ENCODE measurements around the gene FKBP10.

Gene FKBP10

DNA sequence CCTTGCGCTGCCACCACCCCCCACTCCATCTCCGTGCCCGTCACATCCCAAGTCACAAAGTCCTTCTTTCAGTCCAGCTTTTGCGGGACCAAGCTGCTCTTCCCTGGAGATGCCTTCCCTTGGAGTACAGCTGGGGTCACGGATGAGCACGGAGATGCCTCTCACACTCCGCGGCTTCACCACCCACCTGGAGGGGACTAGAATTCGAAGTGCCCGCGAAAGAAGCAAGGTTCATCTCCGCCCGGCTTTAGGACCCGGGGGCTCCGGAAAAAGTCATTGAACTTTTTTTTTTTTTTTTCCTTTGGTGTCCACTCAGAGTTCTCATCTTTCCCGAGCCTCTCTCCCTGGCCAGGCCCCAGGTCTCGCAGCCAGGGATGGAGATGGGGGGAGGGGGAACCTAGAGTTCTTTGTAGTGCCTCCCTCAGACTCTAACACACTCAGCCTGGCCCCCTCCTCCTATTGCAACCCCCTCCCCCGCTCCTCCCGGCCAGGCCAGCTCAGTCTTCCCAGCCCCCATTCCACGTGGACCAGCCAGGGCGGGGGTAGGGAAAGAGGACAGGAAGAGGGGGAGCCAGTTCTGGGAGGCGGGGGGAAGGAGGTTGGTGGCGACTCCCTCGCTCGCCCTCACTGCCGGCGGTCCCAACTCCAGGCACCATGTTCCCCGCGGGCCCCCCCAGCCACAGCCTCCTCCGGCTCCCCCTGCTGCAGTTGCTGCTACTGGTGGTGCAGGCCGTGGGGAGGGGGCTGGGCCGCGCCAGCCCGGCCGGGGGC, at the start of gene FKBP10:
FKBP10 (plus strand) TSS at position 624 of the 771 bp plus-strand sequence; CDS start at position 655, 31 bp downstream.
- Mint-ChIP-seq H3K27ac (ENCODE audit: low read depth) (peak within 1 kb of the TSS; percentile 36), H3K9me3 (no peaks in the 10 kb centered on the region), H3K27me3 (no peaks in the 10 kb centered on the region), H3K4me1 (peaks cover 29% of the 10 kb centered on the region), H3K4me3 (peak within 1 kb of the TSS; percentile 98), H3K36me3 (ENCODE audit: insufficient read depth) (peaks cover 8% of the 10 kb centered on the region)
- ATAC-seq (replicated peaks; ENCODE audit: extremely low read depth, poor library complexity, severe bottlenecking) = peak; percentile 22
- peak; percentile 23 to 26 for DNase-seq (ENCODE audit: low spot score in 2 of 2)

DNA sequence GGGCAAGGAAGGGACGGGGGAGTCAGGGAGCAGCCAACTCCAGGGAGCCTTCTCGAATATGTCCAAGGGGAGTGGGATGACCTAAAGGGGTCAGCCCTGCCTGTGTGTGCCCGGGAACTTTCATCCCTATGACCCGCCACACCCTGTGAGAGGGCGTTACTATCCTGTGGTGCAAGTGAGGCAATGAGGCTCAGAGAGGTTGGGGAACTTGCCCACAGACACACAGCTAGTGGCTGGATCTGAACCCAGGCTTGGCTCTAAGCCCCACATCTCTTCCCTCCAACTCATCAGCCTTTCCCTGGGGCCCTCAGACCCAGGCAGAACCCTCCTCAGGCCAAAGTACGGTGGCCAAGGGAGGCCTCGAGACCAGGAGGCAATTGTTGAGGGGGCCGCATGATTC, 49.5 kb upstream of the FKBP10 start:
- Mint-ChIP-seq H3K9me3 (no peaks in the 10 kb centered on the region), H3K4me3 (no peak overlapping the region), H3K27ac (ENCODE audit: low read depth) (no peak overlapping the region), H3K4me1 (no peaks in the 10 kb centered on the region), H3K36me3 (ENCODE audit: insufficient read depth) (peaks cover 5% of the 10 kb centered on the region), H3K27me3 (peaks cover 12% of the 10 kb centered on the region)
- ATAC-seq (replicated peaks; ENCODE audit: extremely low read depth, poor library complexity, severe bottlenecking) = no peak
- DNase-seq (ENCODE audit: low spot score in 2 of 2) = no peak

DNA sequence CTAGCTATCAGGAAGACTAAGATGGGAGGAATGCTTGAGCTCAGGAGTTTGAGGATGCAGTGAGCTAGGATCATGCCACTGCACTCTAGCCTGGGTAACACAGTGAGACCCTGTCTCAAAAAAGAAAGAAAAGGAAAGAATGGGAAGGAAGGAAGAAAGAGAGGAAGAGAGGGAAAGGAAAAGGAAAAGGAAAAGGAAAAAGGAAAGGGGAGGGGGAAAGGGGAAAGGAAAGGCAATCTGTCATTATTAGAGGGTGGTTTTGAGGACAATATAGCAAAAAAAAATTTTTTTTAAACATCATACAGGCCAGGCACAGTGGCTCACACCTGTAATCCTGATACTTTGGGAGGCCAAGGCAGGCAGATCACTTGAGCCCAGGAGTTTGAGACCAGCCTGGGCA, 46.7 kb upstream of the FKBP10 start:
- ATAC-seq (replicated peaks; ENCODE audit: extremely low read depth, poor library complexity, severe bottlenecking) (no peak), DNase-seq (ENCODE audit: low spot score in 2 of 2) (no peak)
- H3K9me3 Mint-ChIP-seq = no peaks in the 10 kb centered on the region
- H3K27ac Mint-ChIP-seq (ENCODE audit: low read depth) = no peak overlapping the region
- H3K36me3 Mint-ChIP-seq (ENCODE audit: insufficient read depth) = peaks cover 6% of the 10 kb centered on the region
- no peaks in the 10 kb centered on the region for H3K4me1 Mint-ChIP-seq
- no peak overlapping the region for H3K4me3 Mint-ChIP-seq
- peaks cover 12% of the 10 kb centered on the region for H3K27me3 Mint-ChIP-seq

DNA sequence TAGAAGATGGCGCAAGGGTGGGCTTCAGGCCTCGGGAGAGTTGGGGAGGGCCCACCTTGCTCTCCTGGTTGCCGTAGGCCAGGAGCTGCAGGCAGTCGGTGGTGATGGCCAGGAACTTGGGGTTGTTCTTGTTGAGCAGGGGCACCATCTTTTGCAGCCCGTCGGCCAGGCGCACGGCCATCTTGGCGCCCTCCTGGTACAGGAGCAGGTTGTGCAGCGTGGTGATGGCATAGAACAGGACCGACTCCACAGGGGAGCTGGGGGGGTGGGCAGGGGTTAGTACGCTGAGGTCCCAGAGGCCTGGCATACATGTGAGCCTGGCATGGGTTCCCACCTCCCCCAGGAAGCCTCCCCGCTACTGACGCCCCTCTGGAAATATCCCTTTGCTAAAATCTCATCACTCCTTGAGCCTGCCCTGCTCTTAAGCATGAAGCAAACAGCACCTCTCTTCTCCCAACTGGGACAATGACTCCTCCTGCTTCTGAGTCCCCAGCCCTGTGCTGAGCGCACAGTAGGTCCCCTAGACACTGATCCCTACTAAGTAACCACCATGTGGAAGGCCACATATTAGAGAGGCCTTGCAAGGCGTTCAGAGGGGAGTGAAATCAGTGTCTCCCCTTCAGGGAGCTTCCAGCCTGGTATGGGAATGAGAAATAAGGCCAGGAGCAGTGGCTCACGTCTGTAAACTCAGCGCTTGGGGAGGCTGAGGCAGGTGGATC, 45.3 kb upstream of the FKBP10 start:
- ATAC-seq (replicated peaks; ENCODE audit: extremely low read depth, poor library complexity, severe bottlenecking) (no peak), DNase-seq (ENCODE audit: low spot score in 2 of 2) (no peak)
- peaks cover 6% of the 10 kb centered on the region for H3K36me3 Mint-ChIP-seq (ENCODE audit: insufficient read depth)
- no peak overlapping the region for H3K4me3 Mint-ChIP-seq
- H3K27ac Mint-ChIP-seq (ENCODE audit: low read depth) = no peak overlapping the region
- no peaks in the 10 kb centered on the region for H3K4me1 Mint-ChIP-seq
- peaks cover 12% of the 10 kb centered on the region for H3K27me3 Mint-ChIP-seq
- H3K9me3 Mint-ChIP-seq = no peaks in the 10 kb centered on the region

- ATAC-seq (replicated peaks; ENCODE audit: extremely low read depth, poor library complexity, severe bottlenecking) (no peak), DNase-seq (ENCODE audit: low spot score in 2 of 2) (no peak)
- Mint-ChIP-seq H3K36me3 (ENCODE audit: insufficient read depth) (peaks cover 6% of the 10 kb centered on the region), H3K4me3 (no peak overlapping the region), H3K9me3 (no peaks in the 10 kb centered on the region), H3K4me1 (no peaks in the 10 kb centered on the region), H3K27me3 (peaks cover under 1% of the 10 kb centered on the region), H3K27ac (ENCODE audit: low read depth) (no peak overlapping the region)
Observed at GRCh38 chr17:41768682-41769288, 44.0 kb upstream of the FKBP10 start.

DNA sequence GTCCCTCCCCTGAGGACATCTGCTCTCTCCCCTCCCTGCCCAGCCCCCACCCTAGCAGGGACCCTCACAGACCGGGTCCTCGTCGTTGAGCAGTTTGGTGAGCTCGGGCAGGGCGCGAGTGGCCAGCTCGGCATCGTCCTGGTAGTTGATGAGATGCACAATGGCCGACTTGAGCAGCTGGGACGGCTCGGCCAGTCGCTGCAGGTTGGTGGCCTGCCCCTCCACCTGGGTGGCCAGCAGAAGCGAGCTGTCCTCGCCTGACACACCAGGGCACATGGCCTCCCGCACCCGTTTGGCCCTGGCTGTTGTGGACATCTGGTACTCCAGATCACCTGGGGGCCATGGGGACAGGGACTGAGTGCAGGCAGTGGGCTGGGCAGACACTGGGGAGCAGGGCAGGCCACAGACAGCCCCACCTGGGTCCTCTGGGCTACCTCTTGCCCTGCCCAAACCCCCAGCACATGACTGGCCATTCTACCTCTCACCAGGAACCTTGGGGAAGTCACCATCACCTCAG, 43.4 kb upstream of the FKBP10 start:
- H3K4me1 Mint-ChIP-seq = no peaks in the 10 kb centered on the region
- no peaks in the 10 kb centered on the region for H3K9me3 Mint-ChIP-seq
- DNase-seq (ENCODE audit: low spot score in 2 of 2) (no peak), ATAC-seq (replicated peaks; ENCODE audit: extremely low read depth, poor library complexity, severe bottlenecking) (no peak)
- H3K4me3 Mint-ChIP-seq = no peak overlapping the region
- H3K36me3 Mint-ChIP-seq (ENCODE audit: insufficient read depth) = peaks cover 6% of the 10 kb centered on the region
- H3K27ac Mint-ChIP-seq (ENCODE audit: low read depth) = no peak overlapping the region
- H3K27me3 Mint-ChIP-seq = no peaks in the 10 kb centered on the region

- Mint-ChIP-seq H3K9me3 (no peaks in the 10 kb centered on the region), H3K36me3 (ENCODE audit: insufficient read depth) (peaks cover 6% of the 10 kb centered on the region), H3K27me3 (no peaks in the 10 kb centered on the region), H3K4me3 (no peak overlapping the region), H3K4me1 (no peaks in the 10 kb centered on the region), H3K27ac (ENCODE audit: low read depth) (no peak overlapping the region)
- ATAC-seq (replicated peaks; ENCODE audit: extremely low read depth, poor library complexity, severe bottlenecking) (no peak), DNase-seq (ENCODE audit: low spot score in 2 of 2) (no peak)
Observed at GRCh38 chr17:41769985-41770384, 42.8 kb upstream of the FKBP10 start.

- Mint-ChIP-seq H3K36me3 (ENCODE audit: insufficient read depth) (peaks cover 6% of the 10 kb centered on the region), H3K27me3 (peaks cover 12% of the 10 kb centered on the region), H3K27ac (ENCODE audit: low read depth) (no peak overlapping the region), H3K4me1 (no peaks in the 10 kb centered on the region), H3K9me3 (no peaks in the 10 kb centered on the region), H3K4me3 (no peak overlapping the region)
- ATAC-seq (replicated peaks; ENCODE audit: extremely low read depth, poor library complexity, severe bottlenecking) (no peak), DNase-seq (ENCODE audit: low spot score in 2 of 2) (no peak)
Observed at GRCh38 chr17:41771389-41772206, 41.2 kb upstream of the FKBP10 start.

DNA sequence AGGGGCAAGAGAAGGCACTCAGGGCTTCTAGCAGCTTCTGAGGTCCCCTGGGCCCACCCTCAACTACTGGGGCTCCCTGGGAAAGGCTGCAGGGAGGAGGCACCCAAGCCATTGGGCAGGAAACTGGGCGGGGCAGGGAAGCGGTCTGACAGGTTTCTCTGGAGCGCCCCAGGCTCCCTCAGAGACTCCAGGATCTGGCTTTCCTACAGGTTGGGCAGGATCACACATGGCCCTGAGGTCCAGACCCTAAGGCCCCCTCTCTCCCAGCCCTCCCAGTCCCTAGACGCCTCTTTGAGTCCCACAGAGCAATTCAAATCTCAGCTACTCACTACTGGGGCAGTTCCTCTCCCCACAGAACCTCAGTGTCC, 40.6 kb upstream of the FKBP10 start:
- Mint-ChIP-seq H3K4me1 (no peaks in the 10 kb centered on the region), H3K27ac (ENCODE audit: low read depth) (no peak overlapping the region), H3K27me3 (peaks cover 13% of the 10 kb centered on the region), H3K4me3 (no peak overlapping the region), H3K36me3 (ENCODE audit: insufficient read depth) (peaks cover 4% of the 10 kb centered on the region), H3K9me3 (no peaks in the 10 kb centered on the region)
- ATAC-seq (replicated peaks; ENCODE audit: extremely low read depth, poor library complexity, severe bottlenecking) = no peak
- no peak for DNase-seq (ENCODE audit: low spot score in 2 of 2)

DNA sequence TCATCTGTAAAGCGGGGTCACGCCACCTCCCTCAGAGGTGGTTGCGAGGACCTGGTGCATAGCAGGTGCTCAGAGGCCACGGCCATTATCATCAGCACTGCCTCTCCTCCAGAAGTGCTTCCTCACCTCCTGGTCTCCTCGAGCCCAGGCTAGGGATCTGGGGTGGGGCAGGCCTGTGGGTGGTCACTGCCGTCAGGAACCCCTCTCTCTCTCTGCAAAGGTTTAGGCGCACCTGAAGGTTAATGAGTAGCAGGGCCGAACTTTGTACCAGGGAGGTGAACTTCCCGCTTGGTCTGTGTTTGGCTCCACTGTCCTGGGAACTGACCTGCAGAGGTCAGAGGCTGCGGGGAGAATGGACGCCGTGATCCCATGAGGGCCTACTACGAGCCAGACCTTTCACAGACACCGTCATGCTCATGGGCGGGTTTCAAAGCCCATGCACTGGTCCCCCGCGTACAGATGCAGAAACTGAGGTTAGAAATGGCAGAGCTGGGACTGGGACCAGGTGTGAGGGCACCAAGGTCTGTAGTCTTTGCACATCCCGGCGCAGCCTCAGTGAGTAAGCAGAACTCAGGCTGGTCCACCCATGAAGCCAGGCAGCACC, 40.1 kb upstream of the FKBP10 start:
- no peak overlapping the region for H3K4me3 Mint-ChIP-seq
- H3K4me1 Mint-ChIP-seq = no peaks in the 10 kb centered on the region
- no peak overlapping the region for H3K27ac Mint-ChIP-seq (ENCODE audit: low read depth)
- H3K27me3 Mint-ChIP-seq = peaks cover 13% of the 10 kb centered on the region
- DNase-seq (ENCODE audit: low spot score in 2 of 2) = no peak
- no peak for ATAC-seq (replicated peaks; ENCODE audit: extremely low read depth, poor library complexity, severe bottlenecking)
- H3K36me3 Mint-ChIP-seq (ENCODE audit: insufficient read depth) = peaks cover 4% of the 10 kb centered on the region
- H3K9me3 Mint-ChIP-seq = no peaks in the 10 kb centered on the region

DNA sequence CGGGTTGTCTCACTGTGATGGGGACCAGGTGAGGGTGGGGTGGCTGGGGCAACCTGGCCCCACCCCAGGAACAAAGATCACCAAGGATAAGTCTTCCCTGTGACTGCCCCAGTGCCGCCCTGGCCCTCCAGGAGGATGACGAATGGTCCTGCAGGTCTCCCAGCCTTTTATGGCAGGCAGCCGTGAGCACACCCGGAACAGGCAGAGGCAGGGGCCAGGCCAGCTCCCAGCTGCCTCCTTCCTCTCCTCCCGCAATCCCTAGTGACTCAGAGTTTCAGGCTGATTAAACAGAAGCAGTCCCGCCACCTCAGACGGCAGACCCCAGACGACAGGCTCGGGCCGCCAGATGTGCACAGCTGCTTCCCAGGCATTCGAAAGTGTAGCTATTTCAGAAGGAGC, 39.6 kb upstream of the FKBP10 start:
- Mint-ChIP-seq H3K9me3 (no peaks in the 10 kb centered on the region), H3K36me3 (ENCODE audit: insufficient read depth) (peaks cover 6% of the 10 kb centered on the region), H3K27me3 (peaks cover 18% of the 10 kb centered on the region), H3K27ac (ENCODE audit: low read depth) (no peak overlapping the region), H3K4me3 (no peak overlapping the region), H3K4me1 (no peaks in the 10 kb centered on the region)
- ATAC-seq (replicated peaks; ENCODE audit: extremely low read depth, poor library complexity, severe bottlenecking) (no peak), DNase-seq (ENCODE audit: low spot score in 2 of 2) (no peak)

GRCh38 chr17:41773731-41774193, 39.0 kb upstream of the FKBP10 start:
- peaks cover 20% of the 10 kb centered on the region for H3K27me3 Mint-ChIP-seq
- H3K9me3 Mint-ChIP-seq = no peaks in the 10 kb centered on the region
- no peak for ATAC-seq (replicated peaks; ENCODE audit: extremely low read depth, poor library complexity, severe bottlenecking)
- H3K36me3 Mint-ChIP-seq (ENCODE audit: insufficient read depth) = peaks cover 6% of the 10 kb centered on the region
- H3K27ac Mint-ChIP-seq (ENCODE audit: low read depth) = no peak overlapping the region
- no peaks in the 10 kb centered on the region for H3K4me1 Mint-ChIP-seq
- H3K4me3 Mint-ChIP-seq = no peak overlapping the region
- no peak for DNase-seq (ENCODE audit: low spot score in 2 of 2)
